ENCODE measurements around the gene CCDC30. TPM values are rescaled to one million over a fixed set of nuclear protein-coding genes. Genes with fewer than 3 reads are reported as not detected.

CCDC30 gene
- polyA plus RNA-seq, 1 donor (not counting 4 experiments of a cell fraction or from before 2014, with no cell fraction given): 0.35 TPM

DNA sequence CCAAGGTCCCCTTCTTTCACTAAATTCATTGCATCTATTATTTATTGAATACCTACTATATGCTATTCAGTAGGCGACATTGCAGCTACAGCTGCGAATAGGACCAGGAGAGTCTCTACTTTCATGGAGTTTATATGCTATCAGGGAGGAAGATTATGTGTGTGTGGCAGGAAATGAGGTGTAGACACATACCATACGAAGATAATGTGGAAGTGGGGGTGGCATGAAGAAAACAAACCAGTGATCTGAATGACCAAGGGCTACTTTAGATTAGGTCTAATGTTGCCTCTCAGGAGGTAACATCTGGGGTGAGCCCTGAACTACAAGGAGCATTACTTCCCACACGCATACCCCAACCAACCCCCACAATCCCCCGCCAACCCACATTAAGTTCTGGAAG, 194.1 kb downstream of the CCDC30 start:
- TF ChIP-seq, protein P1, sequence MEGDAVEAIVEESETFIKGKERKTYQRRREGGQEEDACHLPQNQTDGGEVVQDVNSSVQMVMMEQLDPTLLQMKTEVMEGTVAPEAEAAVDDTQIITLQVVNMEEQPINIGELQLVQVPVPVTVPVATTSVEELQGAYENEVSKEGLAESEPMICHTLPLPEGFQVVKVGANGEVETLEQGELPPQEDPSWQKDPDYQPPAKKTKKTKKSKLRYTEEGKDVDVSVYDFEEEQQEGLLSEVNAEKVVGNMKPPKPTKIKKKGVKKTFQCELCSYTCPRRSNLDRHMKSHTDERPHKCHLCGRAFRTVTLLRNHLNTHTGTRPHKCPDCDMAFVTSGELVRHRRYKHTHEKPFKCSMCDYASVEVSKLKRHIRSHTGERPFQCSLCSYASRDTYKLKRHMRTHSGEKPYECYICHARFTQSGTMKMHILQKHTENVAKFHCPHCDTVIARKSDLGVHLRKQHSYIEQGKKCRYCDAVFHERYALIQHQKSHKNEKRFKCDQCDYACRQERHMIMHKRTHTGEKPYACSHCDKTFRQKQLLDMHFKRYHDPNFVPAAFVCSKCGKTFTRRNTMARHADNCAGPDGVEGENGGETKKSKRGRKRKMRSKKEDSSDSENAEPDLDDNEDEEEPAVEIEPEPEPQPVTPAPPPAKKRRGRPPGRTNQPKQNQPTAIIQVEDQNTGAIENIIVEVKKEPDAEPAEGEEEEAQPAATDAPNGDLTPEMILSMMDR (optimal IDR thresholded peaks at IDR 0.05 in 1 of 3, IDR thresholded peaks at IDR 0.05 in 1 of 3, conservative IDR thresholded peaks at IDR 0.05 in 1 of 3; ENCODE audit: extremely low read depth in 1 of 3, insufficient read depth in 2 of 3, low read length in 3 of 3): no peak
- TF ChIP-seq EZH2 (IDR thresholded peaks at IDR 0.05; ENCODE audit: low read length): no peak
- Histone ChIP-seq H3K9me1 (ENCODE audit: control insufficient read depth, extremely low read depth, insufficient read depth, low read length) (no peaks in the 10 kb centered on the region), H3K36me3 (ENCODE audit: control insufficient read depth in 2 of 2, extremely low read depth in 1 of 2, insufficient read depth in 2 of 2, low read length in 2 of 2) (peaks cover 2 to 8% of the 10 kb centered on the region in 2 experiments), H3K27ac (ENCODE audit: control insufficient read depth, insufficient read depth, low read length) (no peak overlapping the region), H3K4me1 (ENCODE audit: control insufficient read depth, extremely low read depth, insufficient read depth, low read length) (peaks cover 20% of the 10 kb centered on the region), H3K4me2 (ENCODE audit: control insufficient read depth, extremely low read depth, insufficient read depth, low read depth, low read length) (peak overlapping the region; percentile 98), H3K4me3 (ENCODE audit: control insufficient read depth in 2 of 3, extremely low read depth in 1 of 3, insufficient read depth in 2 of 3, low read depth in 1 of 3, low read length in 3 of 3) (peak overlapping the region in 2 of 3 experiments; percentile 71 to 84), H2AFZ (ENCODE audit: control insufficient read depth, low read length) (peak overlapping the region; percentile 58), H3K9ac (ENCODE audit: control insufficient read depth, extremely low read depth, insufficient read depth, low read length) (no peak overlapping the region), H4K20me1 (ENCODE audit: control insufficient read depth, extremely low read depth, insufficient read depth, low read length) (no peaks in the 10 kb centered on the region), H3K9me3 (ENCODE audit: control insufficient read depth, low read depth, low read length) (no peaks in the 10 kb centered on the region), H3K79me2 (ENCODE audit: control insufficient read depth, insufficient read depth, low read length) (peaks cover 24% of the 10 kb centered on the region), H3K27me3 (ENCODE audit: control insufficient read depth, extremely low read depth, insufficient read depth, low read length) (no peaks in the 10 kb centered on the region)
- dilution Hi-C loops (cut with MboI; ENCODE audit: extremely low pct_ligation_motif_present, low sequenced_read_pairs): no loop called here
- FAIRE-seq (no peak), DNase-seq (ENCODE audit: low read depth, low spot score) (no peak)

DNA sequence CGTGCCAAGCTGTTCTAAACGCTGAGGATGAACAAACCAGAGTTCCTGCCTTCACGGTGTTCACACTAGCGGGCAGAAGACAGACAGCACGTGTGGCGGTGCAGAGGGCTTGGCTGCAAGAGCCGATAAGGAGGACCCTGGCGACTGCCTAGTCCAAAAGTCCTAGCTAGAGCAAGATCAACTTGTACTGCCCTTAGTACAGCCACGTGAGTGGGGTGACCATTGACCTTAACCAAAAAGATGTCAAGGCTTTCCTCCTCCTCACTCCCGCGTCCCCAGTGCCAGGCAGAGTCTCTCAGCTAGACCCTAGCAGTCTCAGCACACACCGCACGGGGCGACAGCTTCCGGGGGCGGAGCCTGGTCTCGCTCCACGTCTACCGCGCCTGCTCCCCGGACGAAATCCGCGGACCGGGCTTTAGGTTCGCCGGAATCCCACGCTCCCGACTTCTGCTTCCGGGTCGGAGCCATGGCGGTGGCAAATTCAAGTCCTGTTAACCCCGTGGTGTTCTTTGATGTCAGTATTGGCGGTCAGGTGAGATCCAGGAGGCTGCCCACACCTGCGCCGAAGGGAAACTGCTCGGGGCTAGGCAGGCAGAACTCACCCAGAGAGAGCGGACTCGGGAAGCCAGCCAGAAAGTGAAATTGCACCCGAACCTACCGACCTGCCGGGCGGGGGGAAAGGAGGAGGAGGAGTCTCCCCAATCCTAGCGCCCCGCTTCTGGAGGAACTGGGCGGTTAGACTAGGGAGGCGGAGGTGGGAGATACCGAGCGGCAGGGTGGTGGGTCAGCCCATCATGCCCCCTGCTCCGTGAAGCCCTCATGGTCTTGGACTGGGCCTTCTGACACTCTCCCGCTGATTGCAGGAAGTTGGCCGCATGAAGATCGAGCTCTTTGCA, 195.1 kb downstream of the CCDC30 start, which contains the start of gene PPIH:
PPIH (plus strand) TSS at position 443 of the 896 bp plus-strand sequence; CDS start at position 467, 24 bp downstream.
- peak within 1 kb of the TSS; percentile 98 for H3K4me2 ChIP-seq (ENCODE audit: control insufficient read depth, extremely low read depth, insufficient read depth, low read depth, low read length)
- peak within 1 kb of the TSS; percentile 96 for H2AFZ ChIP-seq (ENCODE audit: control insufficient read depth, low read length)
- TF ChIP-seq, protein P1 (optimal IDR thresholded peaks at IDR 0.05 in 1 of 3, IDR thresholded peaks at IDR 0.05 in 1 of 3, conservative IDR thresholded peaks at IDR 0.05 in 1 of 3; ENCODE audit: extremely low read depth in 1 of 3, insufficient read depth in 2 of 3, low read length in 3 of 3): peak in 2 of 3 experiments; percentile 1 to 33
- no peak for TF ChIP-seq EZH2 (IDR thresholded peaks at IDR 0.05; ENCODE audit: low read length)
- no peaks in the 10 kb centered on the region for H3K9me3 ChIP-seq (ENCODE audit: control insufficient read depth, low read depth, low read length)
- H3K27me3 ChIP-seq (ENCODE audit: control insufficient read depth, extremely low read depth, insufficient read depth, low read length): no peaks in the 10 kb centered on the region
- peak within 1 kb of the TSS; percentile 71 to 84 (median 74) for H3K4me3 ChIP-seq (ENCODE audit: control insufficient read depth in 2 of 3, extremely low read depth in 1 of 3, insufficient read depth in 2 of 3, low read depth in 1 of 3, low read length in 3 of 3)
- FAIRE-seq (peak; percentile 67), DNase-seq (ENCODE audit: low read depth, low spot score) (peak; percentile 45)
- peaks cover 24% of the 10 kb centered on the region for H3K79me2 ChIP-seq (ENCODE audit: control insufficient read depth, insufficient read depth, low read length)
- H3K4me1 ChIP-seq (ENCODE audit: control insufficient read depth, extremely low read depth, insufficient read depth, low read length): peaks cover 20% of the 10 kb centered on the region
- peaks cover 2 to 8% of the 10 kb centered on the region in 2 experiments for H3K36me3 ChIP-seq (ENCODE audit: control insufficient read depth in 2 of 2, extremely low read depth in 1 of 2, insufficient read depth in 2 of 2, low read length in 2 of 2)
- H4K20me1 ChIP-seq (ENCODE audit: control insufficient read depth, extremely low read depth, insufficient read depth, low read length): no peaks in the 10 kb centered on the region
- peak within 1 kb of the TSS; percentile 92 for H3K9ac ChIP-seq (ENCODE audit: control insufficient read depth, extremely low read depth, insufficient read depth, low read length)
- no peaks in the 10 kb centered on the region for H3K9me1 ChIP-seq (ENCODE audit: control insufficient read depth, extremely low read depth, insufficient read depth, low read length)
- peak within 1 kb of the TSS; percentile 86 for H3K27ac ChIP-seq (ENCODE audit: control insufficient read depth, insufficient read depth, low read length)
- dilution Hi-C loops (cut with MboI; ENCODE audit: extremely low pct_ligation_motif_present, low sequenced_read_pairs): no loop called here

Data from keratinocyte (primary cell).